Caki2 (cell line): ENCODE measurements around the gene BSCL2. TPM values are rescaled to one million over a fixed set of nuclear protein-coding genes. Genes with fewer than 3 reads are reported as not detected.
A peak's percentile ranks its signal among the peaks of the same experiment; 100 is the strongest.
"Not testable (repeated sequence)": the region's sequence is repeated elsewhere in the genome, so short reads cannot be mapped to it uniquely, and the experiment has no call there.

ENCODE experiments used
- DNase-seq: peaks from one replicate; pipeline ENCODE4 v3.0.0-alpha.2; 2015; ENCODE audit warnings: low read depth
- in situ Hi-C: cut with HindIII; loops from 2 replicates; pipeline ENCODE4 v1.10.0; 2016; ENCODE audit warnings: low sequenced_read_pairs, low pct_unique_long_range_greater_than_20kb, mixed read lengths
- total RNA-seq: library from RNA; depleted of rRNA; stranded (reverse); fragments of >200 nt; shearing (Covaris generic); gene quantifications from 2 replicates; pipeline ENCODE4 v1.2.3, GENCODE V29; 2014; ENCODE audit warnings: low replicate concordance

The BSCL2 gene
- total RNA-seq, 1 experiment from 2014 or later = 37.5 TPM

- in situ Hi-C loops = no loop called here
- no peak for DNase-seq
Observed at GRCh38 chr11:62702246-62702645, 5.0 kb downstream of the BSCL2 start.

DNA sequence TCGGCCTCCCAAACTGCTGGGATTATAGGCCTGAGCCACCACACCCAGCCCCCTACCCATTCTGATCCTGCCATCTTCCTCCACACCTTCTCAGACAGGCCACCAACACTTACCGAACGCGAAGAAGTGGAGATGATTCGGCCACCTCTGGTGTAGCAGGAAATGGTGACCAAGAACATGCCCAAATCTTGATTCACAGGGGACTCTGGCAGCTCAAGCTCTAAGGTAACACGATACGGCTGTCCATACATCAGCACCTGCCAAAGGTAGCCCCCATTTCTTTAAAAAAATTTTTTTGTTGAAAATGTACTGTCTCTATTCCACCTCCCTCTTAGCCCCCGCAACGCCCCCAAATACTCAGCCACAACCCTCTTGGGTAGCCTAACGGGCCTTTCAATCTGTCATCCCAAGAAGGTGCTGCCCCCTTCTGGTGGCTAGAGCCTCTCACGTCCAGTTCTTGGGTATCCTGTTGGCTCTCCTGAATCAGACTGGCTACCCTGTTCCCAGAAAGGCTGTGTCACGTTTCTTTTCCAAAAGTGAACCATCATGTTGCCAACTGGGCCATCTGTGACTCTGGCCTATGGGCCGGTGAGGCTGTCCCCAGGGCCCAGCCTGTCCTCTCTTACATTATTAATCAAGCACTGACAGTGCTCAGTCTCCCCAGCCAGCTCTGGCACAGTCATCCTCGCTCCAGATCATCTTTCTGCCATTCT lies 12.6 kb downstream of the BSCL2 start:
- no peak for DNase-seq
- in situ Hi-C loops = no loop called here

GRCh38 chr11:62693624-62694023 lies 13.6 kb downstream of the BSCL2 start:
- DNase-seq, in situ Hi-C loops: not testable (repeated sequence)

GRCh38 chr11:62689421-62690183 lies 17.6 kb downstream of the BSCL2 start, which contains the start of gene LRRN4CL:
TSS of gene LRRN4CL (minus strand) at chr11:62689530. CDS start at chr11:62688508, 1,022 bp downstream.
- in situ Hi-C loops = no loop called here
- DNase-seq = no peak

DNA sequence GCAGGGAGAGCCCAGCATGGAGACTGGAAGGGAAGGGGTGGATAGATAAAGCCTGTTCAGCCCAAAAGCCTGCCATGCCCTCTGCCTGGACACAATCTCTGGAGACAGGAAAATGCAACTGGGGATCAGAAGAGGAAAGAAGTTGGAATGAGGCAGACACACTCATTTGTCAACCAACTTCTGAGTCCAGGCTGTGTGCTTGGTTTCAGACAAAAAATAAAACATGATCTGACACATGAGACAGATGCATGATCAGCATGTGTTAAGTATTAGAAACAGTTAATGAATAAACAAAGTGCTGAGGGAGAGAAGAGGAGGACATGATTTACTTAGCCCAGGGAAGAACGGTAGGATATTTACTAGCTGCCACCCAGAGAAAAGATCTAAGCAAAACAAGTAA lies 18.7 kb downstream of the BSCL2 start:
- in situ Hi-C loops = no loop called here
- DNase-seq = no peak

DNA sequence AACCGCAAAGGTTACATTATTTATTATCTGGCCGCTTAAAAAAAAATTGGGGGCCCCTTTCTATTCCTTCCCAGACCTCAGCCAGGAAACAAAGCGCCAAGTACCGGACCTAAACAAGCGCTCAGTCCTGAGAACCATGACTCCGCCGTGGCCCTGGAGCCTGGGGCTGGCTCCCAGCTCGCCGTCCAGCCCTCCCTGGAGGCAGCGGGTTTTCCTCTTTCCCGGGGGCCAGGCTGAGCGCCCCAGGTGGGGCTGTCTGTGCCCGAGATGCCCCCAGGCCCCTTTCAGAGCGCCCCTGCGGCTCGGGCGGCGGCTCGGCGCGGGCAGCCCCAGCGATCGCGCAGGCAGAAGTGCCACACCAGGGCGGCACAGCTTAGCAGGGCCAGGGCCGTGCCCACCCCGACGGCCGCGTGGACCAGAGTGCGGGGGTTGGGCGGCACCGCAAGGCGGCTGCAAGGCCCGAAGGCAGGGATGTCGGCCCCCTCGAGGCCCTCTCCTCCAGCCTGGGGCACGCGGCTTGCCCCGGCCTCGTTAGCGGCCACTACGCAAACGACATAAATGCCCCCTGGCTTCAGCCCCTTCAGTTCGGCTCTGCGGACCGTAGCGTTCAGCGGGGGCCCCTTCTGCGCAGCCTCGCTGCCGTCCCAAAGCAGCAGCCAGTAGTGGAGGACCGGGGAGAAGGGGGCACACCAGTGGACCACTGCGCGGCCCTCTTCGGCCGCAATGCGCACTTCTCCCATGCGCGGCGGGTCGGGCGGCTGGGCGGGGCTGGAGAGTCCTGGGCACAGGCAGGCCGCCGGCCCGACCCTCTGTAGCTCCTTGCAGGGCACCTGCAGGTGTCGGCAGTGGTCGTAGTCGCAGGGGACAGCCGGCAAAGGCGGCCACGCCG lies 19.5 kb downstream of the BSCL2 start:
- in situ Hi-C loops = no loop called here
- DNase-seq = no peak

- DNase-seq = no peak
- in situ Hi-C loops = no loop called here
Observed at GRCh38 chr11:62682518-62682917, 24.7 kb downstream of the BSCL2 start.

GRCh38 chr11:62680825-62681240 lies 26.4 kb downstream of the BSCL2 start:
- peak; percentile 60 for DNase-seq
- in situ Hi-C loops = no loop called here

- in situ Hi-C loops = no loop called here
- peak; percentile 74 for DNase-seq
Observed at GRCh38 chr11:62678770-62679696, 28.2 kb downstream of the BSCL2 start, which contains the start of gene UBXN1. TSS of gene UBXN1 (minus strand) at chr11:62679073. CDS start at chr11:62678923, 150 bp downstream.

DNA sequence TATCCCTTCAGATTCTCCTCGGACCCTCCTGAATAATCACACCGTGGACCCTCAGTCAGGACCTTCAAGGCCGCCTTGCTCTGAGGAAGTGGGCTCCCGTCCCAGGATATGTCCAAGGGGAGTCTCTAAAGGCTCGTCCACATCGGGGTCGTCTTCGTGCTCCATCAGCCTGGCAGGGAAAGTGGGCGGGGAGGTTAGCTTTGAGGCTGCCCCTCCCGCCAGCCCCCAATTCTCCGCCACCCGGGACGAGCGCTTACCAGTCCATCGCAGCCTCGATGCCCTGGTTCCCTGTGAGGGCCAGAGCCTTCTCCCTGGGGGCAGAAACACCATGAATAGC lies 28.8 kb downstream of the BSCL2 start:
- in situ Hi-C loops = no loop called here
- no peak for DNase-seq

DNA sequence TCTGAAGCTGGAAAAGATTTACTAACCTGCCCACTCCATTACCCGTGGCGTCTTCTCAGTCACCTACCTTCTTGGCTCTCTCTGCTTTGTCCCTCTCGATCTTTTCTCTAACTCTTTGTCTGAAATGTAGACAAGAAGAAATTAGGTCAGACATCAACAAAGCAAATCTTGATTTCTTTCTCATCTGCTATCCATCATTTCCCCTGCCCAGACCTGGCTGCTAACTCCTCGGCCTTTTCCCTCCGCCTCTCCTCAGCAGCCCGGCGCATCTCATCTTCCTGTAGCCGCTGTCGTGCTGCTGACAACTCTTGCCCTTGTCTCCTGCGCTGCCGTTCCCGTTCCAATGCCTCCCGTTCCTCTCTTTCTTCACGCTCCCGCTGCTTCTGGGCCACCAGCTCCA lies 29.5 kb downstream of the BSCL2 start:
- in situ Hi-C loops = no loop called here
- DNase-seq = no peak

GRCh38 chr11:62677156-62677555 lies 30.1 kb downstream of the BSCL2 start:
- in situ Hi-C loops = no loop called here
- peak; percentile 28 for DNase-seq

DNA sequence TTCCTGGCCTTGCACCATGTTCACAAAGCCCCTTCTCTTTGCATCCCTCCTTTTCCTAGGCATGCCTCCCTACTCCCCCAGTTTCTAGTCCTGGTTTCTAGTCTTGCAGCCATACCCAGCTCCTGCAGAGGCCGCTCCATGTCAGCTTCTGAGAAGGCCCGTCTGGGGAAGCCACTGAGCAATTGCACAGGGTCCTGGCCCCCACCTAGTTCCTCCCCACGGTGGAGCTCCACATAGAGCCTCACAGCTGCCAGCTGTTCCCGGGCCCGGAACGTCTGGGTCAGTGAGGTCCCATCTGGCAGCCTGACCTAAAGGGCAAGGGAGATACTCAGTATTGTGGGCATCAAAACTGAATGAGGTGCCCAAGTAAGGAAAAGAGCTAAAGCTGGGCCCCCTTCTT lies 30.5 kb downstream of the BSCL2 start:
- DNase-seq = no peak
- in situ Hi-C loops = no loop called here

- in situ Hi-C loops, DNase-seq: not testable (repeated sequence)
Observed at GRCh38 chr11:62675415-62675814, 31.8 kb downstream of the BSCL2 start.

DNA sequence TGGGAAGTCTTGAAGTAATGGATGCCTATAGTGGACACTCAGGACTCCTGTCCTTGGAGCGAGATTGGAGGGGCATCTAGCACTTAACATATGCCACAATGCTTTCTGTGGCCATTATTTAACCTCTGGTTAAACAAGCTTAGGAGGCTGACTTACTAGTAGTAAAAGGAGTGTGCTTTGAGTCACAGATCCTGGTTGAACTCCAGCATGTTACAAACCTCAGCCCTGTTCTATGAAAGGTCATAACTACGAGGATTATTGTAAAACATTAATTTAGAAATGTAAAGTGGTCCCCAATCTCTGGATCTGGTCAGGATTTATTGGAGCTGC lies 34.1 kb downstream of the BSCL2 start:
- in situ Hi-C loops = no loop called here
- DNase-seq = no peak

GRCh38 chr11:62671608-62672389 lies 35.4 kb downstream of the BSCL2 start, which contains the start of the genes LBHD1 and UQCC3:
TSS of gene LBHD1 (minus strand) at chr11:62672267. CDS start at chr11:62670031, 2,236 bp downstream.
TSS of gene UQCC3 (plus strand) at chr11:62671673. CDS start at chr11:62671746, 73 bp downstream.
- peak; percentile 80 for DNase-seq
- in situ Hi-C loops = no loop called here

- in situ Hi-C loops = no loop called here
- DNase-seq = no peak
Observed at GRCh38 chr11:62671236-62671607, 36.0 kb downstream of the BSCL2 start.
